NCI-H510A (cell line): Measurements from ENCODE around the gene INHBC.

ENCODE experiments used
- DNase-seq: peaks from one replicate; lab custom pipeline; 2025; lab: John Stamatoyannopoulos, UW

INHBC gene

DNA sequence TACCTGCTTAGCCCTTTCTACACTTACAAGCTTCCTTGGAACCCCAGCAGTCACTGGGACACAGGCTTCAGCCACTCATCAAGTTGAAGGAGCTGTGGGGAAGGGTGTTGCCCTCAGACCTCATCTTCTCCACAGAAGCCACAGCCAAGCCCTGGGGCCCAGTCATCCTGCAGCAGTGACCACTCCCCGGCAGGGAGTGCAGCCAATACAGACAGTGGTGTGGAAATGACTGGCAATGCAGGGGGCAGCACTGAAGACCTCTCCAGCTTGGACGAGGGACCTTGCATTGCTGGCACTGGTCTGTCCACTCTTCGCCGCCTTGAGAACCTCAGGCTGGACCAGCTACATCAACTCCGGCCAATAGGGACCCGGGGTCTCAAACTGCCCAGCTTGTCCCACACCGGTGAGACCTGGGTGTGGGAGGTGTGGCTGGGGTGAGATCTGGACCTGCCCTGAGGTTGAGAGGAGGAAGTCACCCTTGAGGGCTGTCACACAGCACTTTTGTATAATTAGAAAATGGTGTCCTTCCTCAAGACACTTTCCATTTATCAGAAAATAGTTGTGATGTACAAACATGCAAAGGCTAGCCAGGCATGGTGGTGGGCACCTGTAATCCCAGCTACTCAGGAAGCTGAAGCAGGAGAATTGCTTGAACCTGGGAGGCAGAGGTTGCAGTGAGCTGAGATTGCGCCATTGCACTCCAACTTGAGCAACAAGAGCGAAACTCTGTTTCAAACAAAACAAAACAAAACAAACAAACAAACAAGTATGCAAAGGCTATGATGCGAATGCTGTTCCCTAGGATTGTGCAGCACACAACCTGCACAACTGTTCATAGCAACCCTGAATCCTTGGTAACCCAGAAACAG is 34.9 kb downstream of the INHBC start:
- DNase-seq = no peak

DNA sequence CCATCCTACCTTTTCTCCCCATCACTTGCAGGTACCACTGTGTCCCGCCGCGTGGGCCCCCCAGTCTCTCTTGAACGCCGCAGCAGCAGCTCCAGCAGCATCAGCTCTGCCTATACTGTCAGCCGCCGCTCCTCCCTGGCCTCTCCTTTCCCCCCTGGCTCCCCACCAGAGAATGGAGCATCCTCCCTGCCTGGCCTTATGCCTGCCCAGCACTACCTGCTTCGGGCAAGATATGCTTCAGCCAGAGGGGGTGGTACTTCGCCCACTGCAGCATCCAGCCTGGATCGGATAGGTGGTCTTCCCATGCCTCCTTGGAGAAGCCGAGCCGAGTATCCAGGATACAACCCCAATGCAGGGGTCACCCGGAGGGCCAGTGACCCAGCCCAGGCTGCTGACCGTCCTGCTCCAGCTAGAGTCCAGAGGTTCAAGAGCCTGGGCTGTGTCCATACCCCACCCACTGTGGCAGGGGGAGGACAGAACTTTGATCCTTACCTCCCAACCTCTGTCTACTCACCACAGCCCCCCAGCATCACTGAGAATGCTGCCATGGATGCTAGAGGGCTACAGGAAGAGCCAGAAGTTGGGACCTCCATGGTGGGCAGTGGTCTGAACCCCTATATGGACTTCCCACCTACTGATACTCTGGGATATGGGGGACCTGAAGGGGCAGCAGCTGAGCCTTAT is 35.8 kb downstream of the INHBC start:
- no peak for DNase-seq

DNA sequence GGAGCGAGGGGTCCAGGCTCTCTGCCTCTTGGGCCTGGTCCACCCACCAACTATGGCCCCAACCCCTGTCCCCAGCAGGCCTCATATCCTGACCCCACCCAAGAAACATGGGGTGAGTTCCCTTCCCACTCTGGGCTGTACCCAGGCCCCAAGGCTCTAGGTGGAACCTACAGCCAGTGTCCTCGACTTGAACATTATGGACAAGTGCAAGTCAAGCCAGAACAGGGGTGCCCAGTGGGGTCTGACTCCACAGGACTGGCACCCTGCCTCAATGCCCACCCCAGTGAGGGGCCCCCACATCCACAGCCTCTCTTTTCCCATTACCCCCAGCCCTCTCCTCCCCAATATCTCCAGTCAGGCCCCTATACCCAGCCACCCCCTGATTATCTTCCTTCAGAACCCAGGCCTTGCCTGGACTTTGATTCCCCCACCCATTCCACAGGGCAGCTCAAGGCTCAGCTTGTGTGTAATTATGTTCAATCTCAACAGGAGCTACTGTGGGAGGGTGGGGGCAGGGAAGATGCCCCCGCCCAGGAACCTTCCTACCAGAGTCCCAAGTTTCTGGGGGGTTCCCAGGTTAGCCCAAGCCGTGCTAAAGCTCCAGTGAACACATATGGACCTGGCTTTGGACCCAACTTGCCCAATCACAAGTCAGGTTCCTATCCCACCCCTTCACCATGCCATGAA is 36.5 kb downstream of the INHBC start:
- no peak for DNase-seq

DNA sequence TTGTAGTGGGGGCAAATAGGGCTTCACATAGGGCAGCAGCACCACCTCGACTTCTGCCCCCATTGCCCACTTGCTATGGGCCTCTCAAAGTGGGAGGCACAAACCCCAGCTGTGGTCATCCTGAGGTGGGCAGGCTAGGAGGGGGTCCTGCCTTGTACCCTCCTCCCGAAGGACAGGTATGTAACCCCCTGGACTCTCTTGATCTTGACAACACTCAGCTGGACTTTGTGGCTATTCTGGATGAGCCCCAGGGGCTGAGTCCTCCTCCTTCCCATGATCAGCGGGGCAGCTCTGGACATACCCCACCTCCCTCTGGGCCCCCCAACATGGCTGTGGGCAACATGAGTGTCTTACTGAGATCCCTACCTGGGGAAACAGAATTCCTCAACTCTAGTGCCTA is 37.1 kb downstream of the INHBC start:
- no peak for DNase-seq

- no peak for DNase-seq
Observed at GRCh38 chr12:57472391-57472790, 37.8 kb downstream of the INHBC start.

GRCh38 chr12:57473392-57473791 is 38.8 kb downstream of the INHBC start:
- DNase-seq = no peak

- no peak for DNase-seq
Observed at GRCh38 chr12:57473886-57474285, 39.3 kb downstream of the INHBC start.

GRCh38 chr12:57474430-57474829 is 39.8 kb downstream of the INHBC start:
- DNase-seq = no peak

GRCh38 chr12:57474862-57475261 is 40.3 kb downstream of the INHBC start:
- no peak for DNase-seq

GRCh38 chr12:57475271-57476161 is 40.9 kb downstream of the INHBC start:
- no peak for DNase-seq

- no peak for DNase-seq
Observed at GRCh38 chr12:57476162-57476992, 41.8 kb downstream of the INHBC start.

- no peak for DNase-seq
Observed at GRCh38 chr12:57476993-57477709, 42.6 kb downstream of the INHBC start.

- no peak for DNase-seq
Observed at GRCh38 chr12:57477710-57478681, 43.4 kb downstream of the INHBC start.

GRCh38 chr12:57479043-57479375 is 44.4 kb downstream of the INHBC start:
- DNase-seq = no peak

DNA sequence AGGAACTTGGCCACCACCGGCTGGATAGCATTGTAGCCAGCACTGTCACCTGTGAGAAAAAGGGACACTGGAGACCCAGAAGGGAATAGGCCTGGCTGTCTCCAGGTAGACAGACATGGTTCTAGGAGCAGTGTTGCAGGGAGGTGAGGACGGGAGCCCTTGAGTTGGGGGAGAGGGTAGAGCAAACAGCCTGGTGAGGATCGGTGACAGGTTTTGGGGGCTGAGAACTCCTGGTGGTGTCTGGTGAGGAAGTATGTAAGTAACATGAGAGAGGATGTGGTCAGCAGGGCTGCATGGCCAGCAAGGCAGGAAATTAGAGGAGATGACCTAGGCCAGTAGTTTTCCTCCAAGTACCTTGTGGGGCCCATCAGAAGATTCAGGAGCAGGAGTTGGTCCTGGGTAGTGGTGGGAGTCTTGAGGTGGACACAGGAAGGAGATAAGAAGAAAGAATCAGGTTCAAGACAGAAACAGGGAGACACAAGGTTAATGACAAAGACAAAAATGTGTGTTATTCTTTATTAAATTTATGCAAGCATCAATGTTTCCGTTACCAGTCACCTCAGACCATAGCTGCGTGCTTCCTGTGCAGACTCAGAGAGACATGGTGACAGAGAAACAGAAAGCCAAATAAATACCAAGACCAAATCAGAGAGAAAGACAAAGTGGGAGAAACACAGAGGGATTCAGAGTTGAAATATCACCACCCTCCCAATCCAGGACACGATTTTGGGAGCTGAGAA is 45.0 kb downstream of the INHBC start, which contains the start of gene ARHGAP9:
ARHGAP9 (minus strand) TSS at position 491 of the 740 bp plus-strand sequence; CDS start at position 31, 460 bp downstream.
- no peak for DNase-seq

DNA sequence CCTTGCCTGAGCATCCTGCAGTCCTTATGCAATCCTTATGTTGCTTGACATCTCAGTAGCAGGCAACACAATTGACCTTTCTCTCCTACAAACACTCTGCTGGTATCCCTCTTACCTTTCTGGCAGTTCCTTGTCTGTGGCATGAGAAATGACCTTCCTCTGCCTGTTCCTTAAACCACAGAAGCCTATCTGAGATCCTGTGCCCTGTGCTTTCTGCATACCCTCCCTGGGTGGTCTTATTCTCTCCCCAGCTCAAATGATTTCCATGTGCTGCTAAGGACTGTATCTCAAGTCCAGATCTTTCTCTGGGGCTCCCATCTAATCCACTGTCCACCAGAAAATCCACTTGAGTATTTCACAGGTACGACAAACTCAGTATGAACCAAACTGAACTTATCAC is 47.1 kb downstream of the INHBC start:
- no peak for DNase-seq

DNA sequence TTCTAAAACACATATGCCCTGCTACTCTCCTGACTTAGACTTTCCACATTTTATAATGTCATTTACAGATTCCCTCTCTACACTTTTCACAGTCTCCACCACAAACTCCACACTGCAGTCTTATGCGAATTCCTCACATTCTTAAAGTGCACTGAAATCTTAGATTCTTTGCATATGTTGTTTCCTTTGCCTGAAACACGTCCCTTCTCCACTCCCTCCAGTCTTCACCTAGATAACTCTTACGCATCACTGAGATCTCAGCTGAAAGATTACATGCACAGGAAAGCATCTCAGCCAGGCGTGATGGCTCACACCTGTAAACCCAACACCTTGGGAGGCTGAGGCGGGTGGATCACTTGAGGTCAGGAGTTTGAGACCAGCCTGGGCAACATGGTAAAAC is 48.9 kb downstream of the INHBC start:
- DNase-seq = no peak

DNA sequence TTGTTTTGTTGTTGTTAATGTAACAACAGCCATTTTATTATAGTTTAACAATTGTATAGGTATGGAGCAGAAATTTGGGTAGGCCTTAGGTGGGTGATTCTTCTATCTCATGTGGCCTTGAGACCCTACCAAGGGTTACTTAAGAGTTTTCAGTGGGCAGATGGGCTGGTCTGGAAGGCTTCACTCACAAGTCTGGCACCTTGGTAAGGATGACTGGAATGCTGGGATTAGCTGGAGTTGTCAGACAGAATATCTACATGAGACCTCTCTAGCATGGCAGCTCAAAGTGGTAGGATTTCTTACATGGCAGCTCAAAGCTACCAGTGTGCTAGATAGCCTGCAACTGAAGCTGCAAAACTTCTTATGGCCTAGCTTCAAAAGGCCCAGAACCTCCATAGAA is 51.1 kb downstream of the INHBC start:
- DNase-seq = no peak
